Activated CD8-positive, alpha-beta memory T cell treated with anti-CD3 and anti-CD28 coated beads, Interleukin-2, amount 50 U/mL, for 48 hours (primary cell): ENCODE data around the gene MACROD1.

Experiments
- DNase-seq: peaks from one replicate; pipeline ENCODE4 v3.0.0-alpha.2; 2020

The MACROD1 gene

GRCh38 chr11:64150481-64151239 is 15.3 kb downstream of the MACROD1 start:
- DNase-seq = no peak

- no peak for DNase-seq
Measured at GRCh38 chr11:64150051-64150450, 15.9 kb downstream of the MACROD1 start.

- no peak for DNase-seq
Measured at GRCh38 chr11:64148917-64149617, 16.8 kb downstream of the MACROD1 start.

- peak; percentile 91 for DNase-seq
Measured at GRCh38 chr11:64148226-64148916, 17.5 kb downstream of the MACROD1 start.

- DNase-seq = peak; percentile 82
Measured at GRCh38 chr11:64146036-64146955, 19.6 kb downstream of the MACROD1 start.

GRCh38 chr11:64144587-64145472 is 21.1 kb downstream of the MACROD1 start:
- no peak for DNase-seq

GRCh38 chr11:64141081-64141783 is 24.7 kb downstream of the MACROD1 start:
- no peak for DNase-seq

GRCh38 chr11:64140082-64140481 is 25.8 kb downstream of the MACROD1 start:
- no peak for DNase-seq

GRCh38 chr11:64139049-64139448 is 26.9 kb downstream of the MACROD1 start:
- no peak for DNase-seq

- no peak for DNase-seq
Measured at GRCh38 chr11:64138398-64138797, 27.5 kb downstream of the MACROD1 start.

GRCh38 chr11:64136765-64137441 is 29.0 kb downstream of the MACROD1 start:
- DNase-seq = no peak

GRCh38 chr11:64135711-64136110 is 30.2 kb downstream of the MACROD1 start:
- DNase-seq = no peak

GRCh38 chr11:64134963-64135362 is 30.9 kb downstream of the MACROD1 start:
- DNase-seq = no peak

GRCh38 chr11:64132982-64133705 is 32.8 kb downstream of the MACROD1 start:
- DNase-seq = no peak

GRCh38 chr11:64132191-64132771 is 33.6 kb downstream of the MACROD1 start:
- DNase-seq = no peak

GRCh38 chr11:64131683-64132190 is 34.2 kb downstream of the MACROD1 start:
- DNase-seq = no peak

GRCh38 chr11:64130618-64131017 is 35.3 kb downstream of the MACROD1 start:
- DNase-seq = no peak

GRCh38 chr11:64129403-64129802 is 36.5 kb downstream of the MACROD1 start:
- no peak for DNase-seq
